ENCODE measurements around the gene NCF2.

Gene NCF2

DNA sequence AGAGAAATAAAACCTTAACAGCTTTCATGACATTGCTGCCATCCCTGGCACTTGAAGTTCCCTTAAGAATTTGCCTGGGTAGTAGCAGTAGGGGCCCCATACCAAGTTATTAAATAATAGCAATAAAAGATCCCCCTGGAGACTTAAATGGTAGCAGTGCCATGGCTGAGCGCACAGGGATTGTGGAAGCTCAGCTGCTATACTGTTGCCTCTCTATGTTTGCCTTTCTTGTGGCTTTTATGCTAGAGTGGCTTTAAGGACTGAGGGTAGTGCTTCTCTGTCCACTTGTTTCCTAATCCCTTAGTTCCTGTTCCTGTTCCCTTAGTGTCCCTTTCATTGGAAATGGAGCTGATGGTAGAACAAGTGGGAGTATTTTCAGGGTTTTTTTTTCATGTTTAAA lies 42.1 kb downstream of the NCF2 start:
- DNase-seq, result no peak

DNA sequence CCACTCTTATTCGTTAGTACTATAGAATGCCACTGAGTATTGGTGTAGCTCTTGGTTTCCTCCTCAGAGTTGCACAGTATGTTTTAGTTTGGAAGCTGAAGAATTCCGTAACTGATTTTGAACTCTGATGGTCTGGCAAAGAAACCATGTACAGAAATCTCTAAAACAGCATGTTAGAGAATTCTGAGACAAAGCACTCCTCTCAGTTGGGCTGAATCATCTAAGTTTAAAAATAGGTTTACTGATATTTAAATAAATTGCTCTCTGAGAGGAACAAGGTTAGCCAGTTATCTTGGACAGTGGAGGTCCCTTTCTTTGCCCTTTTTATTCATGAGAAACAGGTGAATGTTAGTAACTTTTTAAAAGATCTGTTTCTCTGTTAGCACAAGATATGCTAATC lies 43.8 kb downstream of the NCF2 start:
- no peak for DNase-seq

DNA sequence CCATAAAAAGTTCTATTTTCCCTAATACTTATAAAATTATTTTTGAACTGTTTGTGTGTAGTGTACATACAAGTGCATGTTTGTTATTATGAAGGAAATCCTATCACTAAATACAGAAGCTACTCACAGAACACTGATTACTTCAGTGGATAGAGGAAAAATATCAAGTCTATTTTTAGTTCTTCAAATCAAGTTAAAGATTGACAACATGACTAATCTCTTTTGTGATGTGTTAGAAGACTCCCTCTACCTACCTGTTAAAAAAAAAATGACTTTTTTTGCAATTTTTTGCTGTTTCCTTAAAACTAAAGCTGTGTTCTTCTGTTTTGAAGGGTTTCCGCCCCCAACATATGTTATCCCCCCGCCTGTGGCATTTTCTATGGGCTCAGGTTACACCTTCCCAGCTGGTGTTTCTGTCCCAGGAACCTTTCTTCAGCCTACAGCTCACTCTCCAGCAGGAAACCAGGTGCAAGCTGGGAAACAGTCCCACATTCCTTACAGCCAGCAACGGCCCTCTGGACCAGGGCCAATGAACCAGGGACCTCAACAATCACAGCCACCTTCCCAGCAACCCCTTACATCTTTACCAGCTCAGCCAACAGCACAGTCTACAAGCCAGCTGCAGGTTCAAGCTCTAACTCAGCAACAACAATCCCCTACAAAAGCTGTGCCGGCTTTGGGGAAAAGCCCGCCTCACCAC lies 45.5 kb downstream of the NCF2 start:
- DNase-seq, result no peak

DNA sequence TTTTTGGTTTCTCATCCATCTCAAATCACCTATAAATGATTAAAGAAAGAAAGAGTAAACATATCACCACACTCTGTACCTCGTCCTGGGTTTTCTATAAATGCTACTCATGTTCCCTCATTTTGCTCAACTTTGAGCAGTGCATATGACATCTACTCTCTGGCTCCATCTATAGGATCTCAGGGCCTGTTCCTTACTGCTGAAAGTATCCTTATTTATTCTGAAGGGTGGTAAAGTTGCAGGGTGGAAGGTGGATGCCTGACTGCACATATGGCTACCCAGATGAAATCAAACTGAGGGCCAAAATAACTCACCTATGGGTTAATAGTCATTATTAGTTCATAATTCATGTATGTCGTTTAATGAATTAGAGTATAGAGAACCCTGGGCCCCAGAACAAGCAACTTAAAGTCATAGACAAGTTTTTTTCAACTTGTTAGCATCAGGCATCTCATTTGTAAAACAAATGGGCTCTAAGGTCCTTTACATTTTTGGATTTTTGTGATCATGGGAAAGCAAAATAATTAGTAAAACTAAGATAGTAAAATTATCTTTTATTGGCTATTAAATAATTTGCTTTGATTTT lies 46.5 kb downstream of the NCF2 start:
- no peak for DNase-seq

DNA sequence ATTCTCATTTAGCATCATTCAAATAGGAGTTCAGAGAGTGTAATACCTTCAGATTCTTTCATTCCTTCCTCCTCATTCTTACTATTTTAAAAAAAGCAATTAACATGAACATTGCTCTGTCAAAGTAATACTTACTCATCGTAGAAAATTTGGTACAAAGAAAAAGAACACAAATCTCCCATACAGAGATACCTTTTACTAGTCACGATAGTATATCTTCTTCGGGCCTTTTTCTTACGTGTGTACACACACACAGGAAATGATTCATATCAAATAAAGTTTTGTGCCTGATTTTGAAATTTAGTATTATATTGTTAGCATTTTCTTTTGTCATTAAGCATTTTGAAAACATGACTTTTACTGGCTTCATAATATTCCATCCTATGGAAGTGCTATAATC lies 52.9 kb downstream of the NCF2 start:
- DNase-seq, result no peak

DNA sequence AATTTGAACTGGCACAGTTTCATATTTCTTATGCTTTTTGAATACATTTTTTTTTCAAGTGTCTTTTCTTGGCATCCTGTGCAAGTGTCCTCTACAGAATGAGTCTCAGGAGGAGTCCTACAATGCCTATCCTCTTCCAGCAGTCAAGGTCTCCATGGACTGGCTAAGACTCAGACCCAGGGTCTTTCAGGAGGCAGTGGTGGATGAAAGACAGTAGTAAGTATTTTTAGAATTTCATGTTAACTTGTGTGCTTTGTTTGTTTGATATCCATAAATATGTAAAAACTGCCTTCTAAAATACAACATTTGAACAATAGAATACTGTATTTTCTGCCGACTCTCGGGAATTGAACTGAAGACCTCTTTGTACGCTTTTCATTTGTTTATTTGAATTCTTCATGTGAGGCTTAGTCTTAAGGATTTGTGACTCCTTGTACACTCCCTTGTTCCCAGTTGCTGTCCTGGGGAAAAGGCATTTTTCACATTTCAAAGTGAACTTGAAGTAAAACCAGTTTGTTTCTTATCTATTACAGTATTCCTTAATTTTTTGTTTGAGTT lies 56.6 kb downstream of the NCF2 start:
- no peak for DNase-seq

DNA sequence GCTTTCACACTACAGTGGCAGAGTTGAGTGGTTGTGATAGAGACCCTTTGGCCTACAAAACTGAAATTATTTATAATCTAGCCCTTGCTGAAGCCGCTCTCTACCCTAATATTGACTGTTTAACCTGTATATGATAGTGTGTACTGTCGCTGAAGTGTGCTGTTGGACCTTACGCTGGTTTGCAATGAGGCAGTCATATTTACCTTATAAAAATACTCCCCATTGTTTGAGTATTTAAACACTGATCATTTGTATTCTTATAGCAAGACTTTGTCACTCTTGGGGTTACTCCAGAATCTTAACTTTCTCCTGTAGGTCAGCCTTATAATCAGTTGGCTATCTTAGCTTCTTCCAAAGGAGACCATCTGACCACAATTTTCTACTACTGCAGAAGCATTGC lies 61.7 kb downstream of the NCF2 start:
- no peak for DNase-seq

DNA sequence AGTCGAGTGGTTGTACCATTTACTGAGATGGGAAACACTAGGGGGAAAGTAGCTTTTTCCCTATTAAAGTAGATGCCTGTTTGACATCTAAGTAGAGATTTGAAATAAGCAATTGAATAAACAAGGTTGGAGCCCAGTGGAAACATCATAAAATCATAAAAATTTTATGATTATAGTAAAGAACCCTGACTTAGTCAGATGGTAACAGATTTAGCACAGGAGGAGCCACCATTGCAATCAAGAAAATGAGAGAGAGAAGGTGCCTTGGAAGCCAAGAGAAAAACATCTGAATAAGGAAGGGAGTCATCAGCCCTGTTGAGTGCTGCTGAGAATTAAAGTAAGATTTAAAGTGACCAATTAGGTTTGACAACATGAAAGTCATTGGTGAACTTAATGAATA lies 68.2 kb downstream of the NCF2 start:
- DNase-seq, result no peak

DNA sequence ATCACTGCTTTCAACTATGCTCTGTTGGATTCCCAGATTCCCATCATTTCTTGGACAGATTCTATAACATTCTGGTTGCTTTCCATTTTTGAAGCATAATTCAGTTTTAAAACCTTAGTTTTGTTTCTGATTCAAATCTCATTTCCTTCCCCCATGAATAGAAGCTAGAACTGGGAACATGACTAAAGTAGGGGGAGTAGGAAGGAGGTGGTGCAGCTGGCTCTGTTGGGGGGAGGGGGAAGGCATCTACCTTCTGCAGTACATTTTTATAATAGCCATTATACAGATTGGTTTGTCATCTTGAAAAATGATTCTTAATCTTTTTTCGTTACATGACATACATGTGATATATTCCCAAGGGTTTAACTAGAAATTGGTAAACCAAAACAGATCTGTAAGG lies 69.9 kb downstream of the NCF2 start:
- no peak for DNase-seq

DNA sequence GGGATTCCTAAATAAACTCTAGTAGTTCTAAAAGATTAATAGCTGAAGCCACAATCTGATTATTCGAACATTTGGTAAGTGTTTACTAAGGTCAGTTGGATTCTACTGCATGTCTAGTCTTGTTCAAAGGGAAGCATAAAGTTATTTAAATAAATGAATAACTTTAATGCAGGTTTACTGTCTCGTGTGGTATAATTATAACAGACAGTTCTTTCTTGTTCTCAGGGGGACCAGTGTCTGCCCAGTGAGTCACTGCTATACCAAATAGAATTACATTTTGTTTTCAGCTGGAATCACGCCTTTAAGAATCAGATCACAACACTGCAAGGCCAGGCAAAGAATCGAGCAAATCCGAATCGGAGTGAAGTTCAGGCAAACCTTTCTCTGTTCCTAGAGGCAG lies 72.9 kb downstream of the NCF2 start:
- DNase-seq, result no peak

DNA sequence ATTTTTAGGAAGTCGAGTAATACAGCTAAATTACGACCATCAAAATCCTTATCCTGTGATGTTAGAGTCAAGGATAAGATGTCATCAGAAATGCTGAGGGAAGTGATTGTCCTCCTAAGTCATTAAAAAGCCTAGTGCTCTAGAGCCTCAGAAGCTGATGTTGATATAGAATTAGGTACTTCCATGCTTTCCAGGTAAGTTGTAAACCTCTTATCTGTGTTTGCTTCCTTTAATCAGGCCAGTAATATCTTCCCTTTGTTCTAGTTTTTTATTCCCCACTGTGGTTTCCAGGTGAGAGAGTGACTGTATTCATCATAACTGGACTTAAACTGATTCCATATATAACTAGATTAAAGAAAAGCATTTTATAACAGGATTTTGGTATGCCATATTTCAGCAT lies 73.5 kb downstream of the NCF2 start:
- no peak for DNase-seq

DNA sequence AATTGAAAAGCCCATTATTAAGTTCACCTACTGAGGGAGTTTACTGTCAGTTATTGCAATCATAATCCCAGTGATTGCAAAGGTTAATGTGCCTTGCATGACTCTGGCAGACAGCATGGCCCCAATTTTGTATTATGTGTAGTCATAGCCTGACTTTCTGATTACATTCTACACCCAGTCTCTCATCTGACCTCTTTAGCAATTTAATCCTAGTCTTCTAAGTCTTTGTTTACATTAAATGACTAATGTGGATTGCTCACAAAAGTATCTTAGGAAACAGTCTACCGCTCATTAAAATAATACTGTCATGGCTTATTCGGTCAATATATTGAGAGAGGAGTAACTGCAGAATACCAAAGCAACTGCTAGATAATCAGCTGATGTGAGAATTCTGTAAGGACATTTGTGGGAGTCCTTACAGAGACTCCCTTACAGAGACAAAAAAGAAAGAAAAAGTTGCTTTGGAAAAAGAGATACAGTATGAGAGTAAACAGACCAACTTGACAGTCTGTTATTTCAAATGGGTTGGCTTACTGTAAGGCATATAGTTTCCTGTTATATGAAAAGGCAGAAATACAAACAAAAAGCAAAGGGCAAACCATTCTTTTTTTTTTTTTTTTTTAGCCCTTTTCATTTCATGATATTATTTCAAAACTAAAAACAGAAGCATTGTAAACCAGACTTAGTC lies 75.1 kb downstream of the NCF2 start:
- DNase-seq, result no peak

DNA sequence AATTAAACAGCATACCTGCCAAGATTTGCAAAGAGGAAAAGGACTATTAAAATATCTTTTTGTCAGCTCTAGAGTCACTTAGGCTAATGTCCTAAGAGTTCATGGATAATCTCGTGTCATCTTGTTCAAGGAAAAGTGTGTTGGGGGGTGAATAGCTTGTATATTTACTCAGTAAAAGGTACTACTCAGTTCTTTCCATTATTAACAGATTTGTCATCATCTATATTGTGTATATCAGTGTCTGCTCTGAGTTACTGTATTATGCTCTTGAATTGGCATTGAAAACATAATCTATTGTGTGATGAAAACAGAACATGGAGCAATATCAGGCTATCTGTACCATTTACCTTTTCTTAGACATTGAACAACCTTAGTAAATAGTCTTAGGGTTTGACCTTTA lies 76.0 kb downstream of the NCF2 start:
- DNase-seq, result no peak

DNA sequence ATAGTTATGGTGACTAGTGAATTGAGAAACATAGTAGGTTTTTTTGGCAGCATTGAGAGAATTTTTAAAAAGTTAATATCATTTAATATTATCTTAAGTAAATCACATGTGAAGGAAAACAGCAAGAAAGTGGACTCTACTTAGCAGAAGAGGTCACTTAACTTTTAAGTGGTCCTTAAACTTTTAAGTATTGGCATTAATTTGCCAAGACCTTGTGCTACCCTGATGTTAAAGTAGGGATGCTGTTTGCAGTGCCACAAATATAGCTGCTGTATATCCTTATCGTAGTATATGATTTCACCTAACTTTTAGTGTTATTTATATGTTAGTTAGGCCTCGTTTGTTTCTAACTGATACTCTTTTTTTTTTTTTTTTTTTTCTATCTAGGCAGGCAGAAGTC lies 77.8 kb downstream of the NCF2 start:
- DNase-seq, result no peak

DNA sequence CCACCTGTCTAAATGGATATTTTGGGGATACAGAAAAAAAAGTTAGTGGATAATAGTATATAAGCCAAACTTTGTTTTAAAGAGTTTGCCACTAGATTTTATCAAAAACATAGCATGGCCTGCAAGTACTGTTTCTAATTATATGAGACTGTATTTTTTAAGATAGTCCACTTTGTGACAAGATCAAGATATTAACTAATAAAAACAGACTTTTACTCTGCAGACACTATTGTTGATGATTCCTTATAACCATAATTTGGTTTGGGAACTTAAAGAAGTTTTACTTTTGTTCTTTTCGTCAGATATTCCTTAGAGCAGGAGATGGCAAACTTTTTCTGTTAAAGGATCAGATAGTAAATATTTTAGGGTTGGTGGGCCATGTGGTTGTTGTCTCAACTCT lies 81.6 kb downstream of the NCF2 start:
- no peak for DNase-seq

DNA sequence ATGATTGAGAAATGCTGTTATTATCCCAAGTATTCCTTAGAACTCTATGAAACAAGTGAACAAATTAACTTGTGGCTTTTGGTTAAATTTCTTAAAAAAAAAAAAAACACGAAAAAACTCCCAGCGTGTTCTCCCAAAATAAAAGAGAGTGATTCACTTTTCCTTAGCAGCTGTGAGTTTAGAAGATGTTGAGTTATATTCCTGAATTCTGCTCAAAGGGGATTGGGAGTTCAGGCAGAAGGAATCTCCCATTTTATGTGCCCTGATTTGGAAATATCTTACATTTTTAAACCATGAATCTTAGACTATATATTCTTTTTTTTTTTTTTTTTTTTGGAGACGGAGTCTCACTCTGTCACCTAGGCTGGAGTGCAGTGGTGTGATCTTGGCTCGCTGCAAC lies 83.7 kb downstream of the NCF2 start:
- no peak for DNase-seq
